Fibroblast of peridontal ligament (primary cell): ENCODE data around the gene FBLN2.
"Not testable (repeated sequence)": the region's sequence is repeated elsewhere in the genome, so short reads cannot be mapped to it uniquely, and the experiment has no call there.

ENCODE experiments used
- DNase-seq: peaks from one replicate; pipeline ENCODE4 v3.0.0-alpha.2; 2010; ENCODE audit errors: extremely low read depth

FBLN2 gene

GRCh38 chr3:13549623-13550422 is 898 bp downstream of the FBLN2 start:
- DNase-seq = no peak

- no peak for DNase-seq
These were observed 1.4 kb downstream of the FBLN2 start for GRCh38 chr3:13550423-13550690.

GRCh38 chr3:13550791-13551360 is 2.0 kb downstream of the FBLN2 start:
- DNase-seq = no peak

- DNase-seq = no peak
These were observed 4.1 kb downstream of the FBLN2 start for GRCh38 chr3:13552857-13553652.

GRCh38 chr3:13553686-13554085 is 4.8 kb downstream of the FBLN2 start:
- DNase-seq = no peak

GRCh38 chr3:13555753-13556152 is 6.8 kb downstream of the FBLN2 start:
- no peak for DNase-seq

- no peak for DNase-seq
These were observed 7.3 kb downstream of the FBLN2 start for GRCh38 chr3:13556207-13556606.

- DNase-seq = no peak
These were observed 8.0 kb downstream of the FBLN2 start for GRCh38 chr3:13556917-13557316.

GRCh38 chr3:13557417-13557816 is 8.5 kb downstream of the FBLN2 start:
- no peak for DNase-seq

- no peak for DNase-seq
These were observed 9.0 kb downstream of the FBLN2 start for GRCh38 chr3:13557926-13558325.

GRCh38 chr3:13558651-13559050 is 9.7 kb downstream of the FBLN2 start:
- DNase-seq = no peak

GRCh38 chr3:13559764-13560525 is 11.0 kb downstream of the FBLN2 start:
- DNase-seq = no peak

- DNase-seq = no peak
These were observed 12.5 kb downstream of the FBLN2 start for GRCh38 chr3:13561376-13561775.

GRCh38 chr3:13561967-13562366 is 13.0 kb downstream of the FBLN2 start:
- no peak for DNase-seq

GRCh38 chr3:13562421-13562820 is 13.5 kb downstream of the FBLN2 start:
- not testable (repeated sequence) for DNase-seq

GRCh38 chr3:13563321-13563720 is 14.4 kb downstream of the FBLN2 start:
- no peak for DNase-seq

GRCh38 chr3:13563911-13564310 is 15.0 kb downstream of the FBLN2 start:
- no peak for DNase-seq

GRCh38 chr3:13564751-13565560 is 16.0 kb downstream of the FBLN2 start:
- no peak for DNase-seq

GRCh38 chr3:13565581-13566452 is 16.9 kb downstream of the FBLN2 start:
- DNase-seq = no peak

- DNase-seq = no peak
These were observed 17.5 kb downstream of the FBLN2 start for GRCh38 chr3:13566453-13566748.
